EL (cell line): Measurements from ENCODE around the gene PLEKHA7.

Experiments
- DNase-seq: peaks from one replicate; pipeline ENCODE4 v3.0.0-alpha.2; 2016

Gene PLEKHA7

DNA sequence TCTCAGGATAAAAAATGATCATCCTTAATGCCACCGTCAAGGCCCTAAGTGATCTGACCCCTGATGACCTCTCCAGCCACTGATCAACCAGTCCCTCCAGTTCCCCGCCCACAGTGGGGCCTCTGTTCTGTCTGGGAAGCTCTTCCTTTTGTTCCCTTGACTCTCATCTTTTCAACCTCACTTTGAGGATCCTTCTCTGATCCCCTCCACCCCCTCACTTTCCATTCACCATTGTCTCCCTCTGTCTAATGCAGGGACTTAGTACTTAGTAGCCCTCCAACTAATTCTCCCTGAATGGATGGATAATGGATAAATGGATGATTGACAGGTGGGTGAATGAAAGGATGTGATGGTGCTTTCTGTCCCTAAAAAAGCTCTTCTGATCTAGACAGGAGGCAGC, 230.1 kb downstream of the PLEKHA7 start:
- no peak for DNase-seq

DNA sequence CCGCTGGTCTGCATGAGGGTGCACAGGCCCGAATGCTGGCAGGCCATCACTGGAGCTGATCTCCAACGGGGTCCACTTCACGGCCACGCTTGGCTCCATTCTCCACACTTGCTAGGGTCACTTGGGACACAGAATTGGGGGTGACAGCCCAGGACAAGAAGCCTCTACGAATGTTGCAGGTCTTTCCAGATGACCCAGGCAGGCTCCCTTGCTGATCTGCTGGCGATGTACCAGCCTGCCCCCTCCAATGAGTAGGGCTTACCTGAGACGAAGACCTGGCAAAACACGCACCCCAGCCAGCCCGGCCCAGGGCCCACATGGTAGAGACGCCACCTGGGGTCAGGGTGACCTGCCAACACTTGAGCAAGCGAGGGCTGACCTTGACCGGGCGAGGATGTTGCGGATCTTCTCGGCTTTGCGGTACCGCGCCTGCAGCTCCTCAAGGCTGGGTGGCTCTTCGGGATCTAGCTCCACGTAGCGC, 230.9 kb downstream of the PLEKHA7 start:
- no peak for DNase-seq

DNA sequence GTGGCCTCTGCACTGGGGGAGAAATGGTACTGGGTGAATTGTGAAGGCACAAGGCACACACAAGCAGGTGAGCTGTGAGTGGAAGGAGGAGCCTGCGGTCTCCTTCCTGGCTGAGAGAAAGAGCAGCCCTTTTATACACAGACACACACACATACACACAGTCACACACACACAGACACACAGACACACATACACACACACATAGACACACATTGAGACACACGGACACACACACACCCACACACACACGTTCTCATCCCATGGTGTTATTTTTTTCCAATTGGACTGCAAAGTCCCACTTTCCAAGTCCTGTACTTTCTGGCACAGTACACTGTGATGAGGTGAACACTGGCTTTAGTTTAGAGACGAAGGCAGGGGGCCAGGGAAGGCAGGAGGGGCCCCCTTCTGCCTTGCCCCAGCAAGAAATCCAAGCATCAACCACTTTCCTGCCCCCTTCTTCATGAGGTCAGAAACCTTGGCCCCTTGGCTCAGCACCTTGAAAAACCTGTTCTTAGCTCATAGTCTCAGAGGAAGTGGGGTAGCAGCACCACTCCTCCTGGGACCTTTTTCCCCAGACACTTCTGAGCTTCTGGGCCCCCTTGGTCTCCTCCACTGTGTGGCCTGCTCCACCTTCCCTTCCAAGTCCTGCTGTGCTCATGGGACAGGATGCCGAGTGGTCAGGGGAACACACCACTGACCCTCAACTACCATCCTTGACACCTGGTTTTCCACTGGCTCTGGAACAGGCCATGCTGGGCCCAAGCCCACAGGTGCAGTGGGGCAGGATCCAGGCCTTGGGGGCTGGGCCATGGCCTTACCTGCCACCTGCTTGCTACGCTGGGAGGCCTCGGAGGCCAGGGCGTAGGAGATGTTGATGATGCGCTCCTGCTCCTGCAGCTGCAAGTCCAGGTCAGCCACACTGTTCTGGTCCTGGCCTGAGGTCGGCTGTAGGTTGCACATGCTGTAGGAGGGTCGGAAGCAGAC, 232.0 kb downstream of the PLEKHA7 start:
- DNase-seq: no peak

DNA sequence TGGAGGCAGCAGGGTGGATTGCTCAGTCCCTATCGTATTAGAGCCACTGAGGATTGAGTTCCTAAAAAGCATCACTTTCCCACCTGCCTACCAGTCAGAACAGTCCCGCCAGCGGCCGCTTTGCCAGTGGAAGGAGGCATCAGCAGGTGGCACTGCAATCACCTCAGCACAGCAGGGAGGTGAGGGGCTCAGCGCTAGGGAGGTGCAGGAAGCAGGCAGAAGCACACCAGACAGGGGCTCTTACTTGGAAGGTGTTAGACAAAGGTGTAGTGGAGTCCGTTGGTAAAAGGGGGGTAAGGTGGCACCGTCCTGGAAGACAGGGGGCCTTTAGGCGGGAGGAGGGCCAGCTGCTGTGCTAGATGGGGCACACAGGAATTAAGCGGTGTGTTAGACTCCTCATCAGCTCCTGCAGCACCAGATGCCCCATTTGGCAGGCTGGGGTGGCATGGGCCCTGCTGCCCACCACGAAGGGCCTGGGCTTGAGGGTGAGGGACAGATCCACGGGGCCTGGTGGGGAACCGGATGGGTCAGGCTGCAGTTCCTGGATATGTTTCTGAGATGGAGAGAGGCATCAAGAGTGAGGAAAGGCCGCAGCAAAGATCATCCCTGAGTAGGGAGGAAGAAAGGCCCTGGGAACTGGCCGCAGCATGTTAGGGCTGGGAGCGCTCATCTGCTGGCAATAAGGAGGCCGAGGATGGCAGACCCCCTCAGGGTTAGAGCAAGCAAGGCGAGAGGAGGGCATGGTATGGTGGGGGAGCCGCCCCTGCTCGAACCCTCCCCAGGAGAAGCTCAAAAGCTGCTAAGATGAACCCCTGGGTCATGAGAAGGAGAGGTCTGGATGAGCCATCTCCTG, 233.3 kb downstream of the PLEKHA7 start:
- no peak for DNase-seq

DNA sequence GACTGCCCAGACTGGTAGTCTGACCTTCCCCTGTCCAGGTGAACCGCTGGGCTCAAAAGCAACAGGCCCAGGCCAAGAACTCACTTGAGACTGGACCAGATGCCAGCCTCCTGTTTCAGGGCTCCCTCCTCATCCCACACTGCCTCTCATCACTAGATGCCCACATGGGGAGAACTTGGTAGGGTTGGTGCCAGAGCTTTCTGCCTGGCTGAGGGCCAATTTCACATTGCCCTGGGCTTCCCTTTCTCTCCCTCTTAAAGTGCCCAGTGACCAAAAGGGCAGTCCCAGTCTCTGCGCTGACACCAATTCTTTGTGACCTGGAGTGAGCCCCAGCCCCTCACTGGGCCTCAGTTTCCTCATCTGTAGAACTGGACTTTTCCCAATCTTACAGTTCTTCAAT, 234.1 kb downstream of the PLEKHA7 start:
- DNase-seq: no peak

DNA sequence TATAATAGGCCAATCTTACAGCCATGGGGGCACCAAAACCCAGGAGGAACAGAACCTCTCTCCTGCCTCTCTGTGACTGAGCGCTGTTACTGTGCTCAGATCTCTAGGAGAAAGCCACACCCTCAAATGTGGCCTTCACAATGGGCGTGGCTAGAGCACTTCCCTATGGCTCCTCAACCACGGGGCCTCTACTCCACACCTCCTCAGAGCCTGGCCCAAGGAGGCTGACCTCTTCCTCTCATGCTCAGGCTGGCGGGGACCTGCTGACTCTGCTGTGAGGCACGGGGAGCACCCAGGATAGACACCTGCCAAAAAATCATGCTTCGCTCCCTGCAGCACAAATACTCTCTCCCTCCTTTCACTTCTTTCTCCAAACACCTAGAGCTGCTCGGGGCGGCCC, 234.8 kb downstream of the PLEKHA7 start:
- DNase-seq: no peak

DNA sequence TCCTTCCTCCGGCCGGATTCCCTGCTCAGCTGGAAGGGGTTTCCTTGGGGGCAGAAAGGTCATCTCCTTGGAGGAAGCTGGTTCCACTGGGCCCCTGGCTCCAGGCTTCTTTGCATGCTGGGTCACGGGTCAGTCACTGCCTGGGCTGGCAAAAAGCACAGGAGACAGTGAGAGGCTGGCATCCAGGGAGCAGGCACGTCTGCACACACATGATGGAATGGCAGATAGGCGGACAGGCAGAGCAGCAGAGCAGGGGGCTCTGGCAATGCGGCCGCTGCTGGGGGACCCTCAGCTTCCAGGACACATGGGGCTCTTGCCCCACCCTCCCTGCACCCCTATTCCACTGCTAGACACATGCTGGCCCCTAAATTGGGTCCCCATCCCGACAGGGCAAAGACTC, 235.3 kb downstream of the PLEKHA7 start:
- no peak for DNase-seq

DNA sequence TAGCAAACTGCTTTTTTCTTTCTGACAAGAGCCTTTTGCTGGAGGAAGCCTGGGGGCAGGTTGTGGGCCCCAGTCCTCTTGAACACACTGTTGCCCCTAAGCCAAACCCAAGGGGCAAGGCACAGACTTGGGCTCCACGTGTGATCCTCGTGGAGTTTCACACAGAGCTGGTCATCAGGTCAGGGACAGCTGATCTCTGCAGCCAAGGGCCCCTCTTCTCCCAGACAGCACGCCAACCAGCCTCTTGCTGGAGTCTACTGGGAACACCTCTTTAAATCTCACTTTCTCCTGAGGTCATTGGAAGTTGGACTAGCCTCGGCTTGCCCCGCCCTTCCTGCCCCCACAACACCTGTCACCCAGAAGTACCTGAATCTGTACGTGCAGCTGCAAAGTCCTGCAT, 235.9 kb downstream of the PLEKHA7 start:
- no peak for DNase-seq

DNA sequence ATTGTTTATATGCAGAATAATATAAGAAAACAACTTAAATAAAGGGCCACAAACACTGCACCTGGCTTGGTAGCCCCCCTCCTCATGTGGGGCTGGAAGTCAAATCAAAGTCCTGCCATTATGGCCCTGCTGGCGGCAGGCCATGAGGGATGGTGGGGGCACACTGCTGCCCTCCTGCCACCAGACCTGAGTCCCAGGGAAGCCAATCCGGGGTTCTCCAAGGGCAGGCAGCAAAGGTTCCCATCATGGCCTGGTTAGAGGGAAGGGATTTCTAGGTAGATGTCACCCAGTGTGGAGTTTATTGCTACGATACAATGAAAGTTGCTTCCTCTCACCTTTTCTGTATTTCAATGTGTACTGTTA, 236.6 kb downstream of the PLEKHA7 start:
- DNase-seq: no peak

DNA sequence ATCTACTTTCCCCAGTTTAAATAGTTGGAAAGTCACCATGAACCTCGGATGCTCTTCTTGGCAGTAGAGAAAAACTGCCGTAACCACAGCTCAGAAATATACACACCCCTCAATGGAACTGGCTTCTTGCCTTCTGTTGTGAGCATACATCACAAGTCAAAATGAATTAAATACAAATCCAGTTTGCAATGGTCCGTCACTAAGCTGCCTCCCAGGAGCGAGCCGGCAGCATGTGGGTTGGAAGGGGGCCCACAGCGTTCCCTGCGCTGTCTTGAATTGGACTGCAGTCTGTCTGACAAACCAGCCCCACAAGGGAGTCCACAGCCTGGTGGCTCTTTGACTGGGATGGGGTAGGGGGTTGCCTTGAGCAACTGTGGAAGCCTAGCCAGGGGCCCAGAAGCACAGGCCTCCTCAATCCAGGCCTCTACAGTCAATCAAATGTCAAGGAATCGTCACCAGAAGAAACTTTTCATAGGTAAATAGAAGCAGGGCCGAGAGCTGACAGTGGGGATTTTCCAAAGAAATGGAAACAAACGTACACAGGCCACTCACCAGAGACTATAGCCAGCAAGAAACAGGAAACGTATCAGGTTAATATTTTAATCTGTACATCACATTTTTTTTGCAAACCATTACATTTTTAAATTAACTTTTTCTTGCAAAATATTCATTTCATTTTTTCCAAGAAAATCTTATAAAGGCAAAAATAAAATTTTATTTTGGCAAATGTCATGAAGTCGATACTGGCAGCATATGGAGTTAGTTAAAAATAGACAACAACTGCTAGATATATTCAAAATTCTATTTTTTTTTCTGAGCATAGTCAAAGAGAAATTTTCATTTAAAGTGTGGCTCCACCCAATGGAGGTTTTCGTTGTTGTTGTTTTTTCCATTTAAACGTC, 237.3 kb downstream of the PLEKHA7 start:
- DNase-seq: no peak

DNA sequence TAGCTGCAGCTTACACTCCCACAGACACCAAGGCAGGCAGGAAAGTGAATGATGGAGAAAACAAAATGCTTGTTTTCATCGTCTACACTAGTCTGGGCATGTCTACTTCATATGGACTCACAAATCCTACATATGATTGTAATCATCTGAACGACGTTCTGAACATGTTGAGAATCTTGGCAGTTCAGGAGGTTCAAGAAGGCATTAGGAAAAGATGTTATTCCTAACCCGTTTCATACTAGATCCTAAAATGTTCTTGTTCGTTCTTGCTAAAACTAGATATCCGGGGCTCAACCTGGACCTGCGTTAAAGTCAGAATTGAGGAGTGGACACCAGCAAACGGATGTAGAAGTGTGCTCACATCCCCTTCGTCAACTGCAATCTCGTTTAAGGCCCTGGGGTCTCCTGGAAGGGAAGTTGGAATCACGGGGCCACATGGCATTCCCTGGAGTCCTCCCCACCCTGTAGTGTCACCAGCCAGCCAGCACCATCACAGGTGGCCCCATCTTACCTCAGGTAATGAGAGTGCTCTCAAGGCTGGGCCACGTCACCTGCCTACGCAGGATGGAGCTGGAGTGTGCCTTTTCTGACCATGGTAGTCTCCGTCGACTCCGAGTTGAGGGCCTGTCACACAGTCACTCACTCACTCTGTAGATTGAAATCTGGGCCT, 238.5 kb downstream of the PLEKHA7 start:
- DNase-seq: no peak

DNA sequence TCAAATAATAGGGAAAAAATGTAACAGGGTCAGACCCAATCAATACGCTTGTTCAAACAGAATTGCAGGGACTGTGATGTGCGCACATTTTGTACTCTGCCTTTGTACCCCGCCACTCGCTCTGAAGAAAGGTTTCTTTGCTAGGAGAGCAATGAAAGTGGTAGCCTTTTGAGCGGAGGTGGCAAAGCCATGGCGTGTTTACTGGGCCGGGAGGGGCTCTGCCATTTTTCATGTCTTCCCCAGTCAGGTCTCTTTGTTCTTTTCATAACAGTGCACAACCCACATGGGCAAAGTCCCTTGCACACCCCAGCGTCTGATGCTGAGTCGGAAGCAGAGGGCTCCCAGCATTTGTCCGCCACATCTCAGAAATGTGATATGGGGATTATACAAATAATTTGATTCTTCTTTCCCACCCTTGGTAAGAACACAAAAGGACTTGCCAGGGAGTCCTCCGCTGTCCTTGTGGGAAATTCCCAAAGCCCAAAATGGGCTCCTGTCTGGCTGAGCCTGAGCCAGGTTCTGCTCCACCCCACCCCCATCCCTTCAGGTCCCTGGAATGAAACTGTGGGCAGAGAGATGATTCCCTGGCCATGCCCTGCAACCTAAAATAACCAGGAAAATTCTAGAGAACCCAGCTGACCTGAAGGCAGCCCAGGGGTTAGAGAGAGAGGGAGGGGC, 239.1 kb downstream of the PLEKHA7 start:
- DNase-seq: no peak

DNA sequence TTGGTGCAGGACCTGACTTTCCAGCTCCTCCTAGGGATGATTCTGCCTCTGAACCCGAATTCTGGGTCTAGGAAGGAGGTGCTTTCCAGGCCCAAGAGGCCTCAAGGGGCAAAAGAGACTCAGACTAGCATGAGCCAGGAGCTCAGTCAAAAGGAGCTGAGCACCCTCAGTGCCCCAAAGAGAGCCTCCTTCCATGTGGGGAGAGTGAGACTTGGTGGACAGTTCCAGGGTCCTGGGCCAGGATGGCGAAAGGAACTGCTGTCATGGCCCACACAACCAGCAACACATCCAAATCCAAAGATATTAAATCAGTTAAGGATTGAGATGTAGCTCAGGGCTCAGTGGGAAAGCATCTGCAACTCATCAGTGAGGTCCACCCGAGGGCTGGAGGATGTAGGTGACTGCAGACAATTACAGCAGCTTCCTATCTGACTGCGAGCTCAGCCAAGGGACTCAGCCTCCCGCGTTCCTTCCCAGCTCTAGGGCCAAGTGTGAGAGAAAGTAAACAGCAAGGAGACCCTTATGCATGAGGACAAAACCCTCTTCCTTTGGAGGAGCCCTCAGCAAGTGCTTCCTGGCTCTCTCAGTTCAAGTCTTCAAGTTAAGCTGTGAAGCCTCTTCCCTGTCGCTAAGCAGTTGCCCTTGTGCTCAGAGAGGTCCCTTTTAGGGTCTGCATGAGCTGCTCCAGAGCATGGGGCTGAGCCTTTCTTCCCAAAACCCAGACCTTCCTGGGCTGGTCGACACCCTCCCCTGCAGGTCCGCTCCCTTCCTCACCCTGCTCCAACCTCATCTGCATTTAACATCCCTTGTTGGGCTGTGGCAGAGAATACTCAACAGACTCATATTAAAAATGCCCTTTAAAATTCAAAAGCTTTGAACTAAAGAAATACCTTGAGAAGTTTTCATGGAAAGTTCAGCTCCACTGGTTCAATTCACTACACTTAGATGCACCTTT, 240.0 kb downstream of the PLEKHA7 start:
- DNase-seq: no peak

DNA sequence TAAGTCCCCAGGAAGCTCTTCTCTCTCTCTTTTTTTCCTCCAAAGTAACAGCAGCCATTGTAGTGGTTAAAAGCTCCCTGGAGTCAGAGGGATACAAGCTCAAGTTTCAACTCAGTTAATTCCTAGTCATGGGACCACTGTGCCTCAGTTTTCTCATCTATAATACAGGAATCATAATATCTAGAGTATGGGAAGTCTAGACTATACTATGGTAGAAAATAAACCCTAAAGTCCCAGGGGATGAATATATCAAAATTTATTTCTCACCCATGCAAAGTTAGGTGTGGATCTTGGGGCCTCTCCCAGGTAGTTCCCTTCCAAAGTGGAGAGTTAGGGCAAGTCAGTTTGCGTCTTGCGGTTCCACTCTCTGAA, 242.1 kb downstream of the PLEKHA7 start:
- DNase-seq: no peak

DNA sequence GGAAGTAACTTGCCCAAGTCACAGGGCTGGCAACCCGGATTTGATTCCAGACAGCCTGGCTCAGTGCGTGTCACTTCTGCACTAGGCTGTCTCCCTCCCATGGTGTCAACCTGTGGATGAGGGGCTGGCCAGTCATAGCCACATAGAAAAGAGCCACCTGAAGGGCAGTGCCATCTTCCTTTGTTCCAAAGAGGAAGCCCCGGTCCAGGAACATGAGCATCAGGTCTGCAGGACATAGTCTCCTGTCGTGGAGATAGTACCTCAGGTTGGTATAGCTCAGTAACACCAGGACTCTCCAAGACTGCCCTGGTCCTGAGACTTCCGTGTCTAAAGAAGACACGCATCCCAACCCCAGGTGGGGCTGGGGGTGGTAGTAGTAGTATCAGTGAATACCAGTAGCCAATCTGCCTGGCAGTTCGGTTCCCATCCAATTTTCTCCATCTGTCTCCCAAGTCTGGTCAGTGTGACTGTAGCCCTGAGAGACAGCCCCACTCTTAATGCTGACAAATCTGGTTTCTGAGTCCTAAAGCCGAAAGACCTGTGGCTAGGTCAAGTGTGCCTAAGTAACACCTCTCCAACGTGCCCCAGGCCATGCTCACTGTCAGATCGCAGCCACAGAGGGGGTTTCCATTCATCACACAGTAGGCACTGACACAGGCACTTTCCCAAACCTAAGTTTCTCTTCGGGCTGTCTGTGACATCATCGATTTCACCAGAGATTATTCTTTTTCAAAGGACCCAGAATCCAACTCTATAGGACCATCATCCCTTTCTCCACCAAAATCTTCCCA, 242.7 kb downstream of the PLEKHA7 start:
- DNase-seq: no peak

DNA sequence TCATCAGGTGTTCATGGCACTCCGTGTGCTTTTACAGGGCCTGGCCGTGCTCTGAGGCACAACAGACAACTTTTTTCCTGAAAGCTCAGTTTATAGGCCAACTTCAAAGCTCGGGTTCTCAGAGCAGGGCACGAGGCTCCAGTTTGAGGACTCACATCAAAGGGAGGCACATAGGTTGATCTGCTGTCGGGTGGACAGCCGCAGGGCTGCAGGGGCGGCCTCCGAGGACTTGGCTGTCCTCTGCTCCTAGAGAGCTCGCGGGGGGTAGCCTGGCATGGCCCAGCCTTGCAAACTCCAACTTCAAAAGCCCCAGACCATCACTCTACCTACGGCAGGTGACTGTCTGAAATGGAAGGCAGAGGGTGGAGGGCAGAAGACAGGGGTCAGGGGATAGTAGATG, 244.2 kb downstream of the PLEKHA7 start:
- DNase-seq: no peak

DNA sequence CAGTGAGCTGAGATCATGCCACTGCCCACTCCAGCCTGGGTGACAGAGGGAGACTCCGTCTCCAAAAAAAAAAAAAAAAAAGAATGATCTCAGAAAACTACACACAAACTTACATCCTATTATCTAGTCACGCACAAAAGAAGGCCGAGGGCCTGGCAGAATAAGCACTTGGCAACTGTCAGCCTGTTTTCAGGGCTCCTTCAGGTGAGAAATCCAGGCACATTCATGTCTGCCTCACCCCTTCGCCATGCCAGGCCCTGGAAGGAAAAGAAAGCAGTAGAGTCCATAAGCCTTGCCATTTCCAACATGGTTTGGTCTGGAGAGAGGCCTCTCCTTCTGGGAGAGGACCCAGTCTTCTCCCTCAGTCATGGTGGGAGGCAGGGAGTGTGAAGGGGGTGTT, 244.8 kb downstream of the PLEKHA7 start:
- no peak for DNase-seq

DNA sequence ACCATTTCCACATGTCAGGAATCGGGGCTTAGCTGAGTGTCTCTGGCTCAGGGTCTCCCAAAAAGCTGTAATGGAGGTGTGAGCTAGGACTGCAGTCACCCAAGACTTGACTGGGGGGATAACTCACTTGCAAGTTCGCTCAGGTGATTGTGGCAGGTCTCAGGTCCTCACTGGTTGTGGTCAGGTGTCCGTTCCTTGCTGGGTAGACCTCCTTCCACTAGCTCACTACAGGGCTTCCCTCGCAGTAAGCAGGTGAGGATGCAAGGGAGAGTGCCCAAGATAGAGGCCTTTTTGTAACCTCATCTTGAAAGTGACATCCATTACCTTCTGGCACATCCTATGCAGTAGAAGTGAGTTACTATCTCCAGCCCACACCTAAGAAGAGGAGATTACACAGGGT, 246.3 kb downstream of the PLEKHA7 start:
- DNase-seq: no peak

DNA sequence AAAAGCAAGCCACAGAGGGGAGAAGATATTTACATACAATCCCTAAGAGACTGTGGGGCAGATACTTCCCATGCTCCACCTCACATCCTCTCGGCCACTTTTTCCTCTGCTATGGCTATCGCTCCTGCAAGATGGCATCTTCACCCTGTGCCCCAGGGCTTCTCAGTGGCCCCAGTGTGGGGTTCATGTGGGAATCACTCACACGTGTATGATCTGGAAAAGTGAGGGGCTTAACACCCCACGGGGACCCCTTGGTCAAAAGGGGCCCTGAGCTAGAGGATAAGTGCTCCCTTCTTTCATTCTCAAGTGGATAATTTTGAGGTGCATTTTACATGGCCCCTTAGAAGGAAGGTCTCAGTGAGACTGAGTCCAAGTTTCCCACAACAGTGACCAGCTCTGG, 247.1 kb downstream of the PLEKHA7 start:
- no peak for DNase-seq

DNA sequence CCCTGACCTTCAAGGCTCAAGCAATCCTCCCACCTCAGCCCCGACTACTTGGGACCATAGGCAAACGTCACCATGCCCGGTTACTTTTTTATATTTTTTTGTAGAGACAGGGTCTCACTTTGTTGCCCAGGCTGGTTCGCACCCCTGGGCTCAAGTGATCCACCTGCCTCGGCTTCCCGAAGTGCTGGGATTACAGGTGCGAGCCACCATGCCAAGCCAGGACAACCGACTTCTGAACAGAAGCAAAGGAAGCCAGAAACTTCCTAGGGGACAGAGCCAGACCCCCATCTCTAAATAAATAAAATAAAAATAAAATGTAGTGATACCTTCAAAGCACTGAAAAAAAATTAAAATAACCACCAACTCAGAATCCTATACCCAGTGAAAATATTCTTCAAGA, 249.3 kb downstream of the PLEKHA7 start:
- no peak for DNase-seq
